ENCODE measurements around the gene CMTM4.

The CMTM4 gene

GRCh38 chr16:66695935-66696668 lies 441 bp downstream of the CMTM4 start:
- DNase-seq (ENCODE audit: insufficient read length, low spot score), result no peak
- FAIRE-seq, result no peak
- TF ChIP-seq CTCF (IDR thresholded peaks at IDR 0.05; ENCODE audit: insufficient read depth, missing control alignments), result no peak

GRCh38 chr16:66695471-66695934 lies 1.0 kb downstream of the CMTM4 start:
- FAIRE-seq (no peak), DNase-seq (ENCODE audit: insufficient read length, low spot score) (no peak)
- TF ChIP-seq CTCF (IDR thresholded peaks at IDR 0.05; ENCODE audit: insufficient read depth, missing control alignments), result no peak

GRCh38 chr16:66693149-66693548 lies 3.4 kb downstream of the CMTM4 start:
- DNase-seq (ENCODE audit: insufficient read length, low spot score), result no peak
- no peak for FAIRE-seq
- no peak for TF ChIP-seq CTCF (IDR thresholded peaks at IDR 0.05; ENCODE audit: insufficient read depth, missing control alignments)

GRCh38 chr16:66692341-66692740 lies 4.2 kb downstream of the CMTM4 start:
- FAIRE-seq (no peak), DNase-seq (ENCODE audit: insufficient read length, low spot score) (no peak)
- TF ChIP-seq CTCF (IDR thresholded peaks at IDR 0.05; ENCODE audit: insufficient read depth, missing control alignments), result no peak

- DNase-seq (ENCODE audit: insufficient read length, low spot score), result no peak
- no peak for TF ChIP-seq CTCF (IDR thresholded peaks at IDR 0.05; ENCODE audit: insufficient read depth, missing control alignments)
- FAIRE-seq, result no peak
Observed at GRCh38 chr16:66691234-66691633, 5.3 kb downstream of the CMTM4 start.

GRCh38 chr16:66690106-66690847 lies 6.3 kb downstream of the CMTM4 start:
- TF ChIP-seq CTCF (IDR thresholded peaks at IDR 0.05; ENCODE audit: insufficient read depth, missing control alignments), result no peak
- DNase-seq (ENCODE audit: insufficient read length, low spot score), result no peak
- FAIRE-seq, result no peak

GRCh38 chr16:66689282-66689681 lies 7.3 kb downstream of the CMTM4 start:
- no peak for TF ChIP-seq CTCF (IDR thresholded peaks at IDR 0.05; ENCODE audit: insufficient read depth, missing control alignments)
- FAIRE-seq, result no peak

More at GRCh38 chr16:66689282-66689681, 7.3 kb downstream of the CMTM4 start:
- DNase-seq (ENCODE audit: insufficient read length, low spot score), result no peak

All from D721Med (cell line).